Hippocampal formation (tissue), 2 donors: ENCODE results near the gene C13orf46.

ENCODE experiments used
- DNase-seq, 2 donors: peaks; one replicate each; lab custom pipeline; 2025; lab: John Stamatoyannopoulos, UW

C13orf46 gene

DNA sequence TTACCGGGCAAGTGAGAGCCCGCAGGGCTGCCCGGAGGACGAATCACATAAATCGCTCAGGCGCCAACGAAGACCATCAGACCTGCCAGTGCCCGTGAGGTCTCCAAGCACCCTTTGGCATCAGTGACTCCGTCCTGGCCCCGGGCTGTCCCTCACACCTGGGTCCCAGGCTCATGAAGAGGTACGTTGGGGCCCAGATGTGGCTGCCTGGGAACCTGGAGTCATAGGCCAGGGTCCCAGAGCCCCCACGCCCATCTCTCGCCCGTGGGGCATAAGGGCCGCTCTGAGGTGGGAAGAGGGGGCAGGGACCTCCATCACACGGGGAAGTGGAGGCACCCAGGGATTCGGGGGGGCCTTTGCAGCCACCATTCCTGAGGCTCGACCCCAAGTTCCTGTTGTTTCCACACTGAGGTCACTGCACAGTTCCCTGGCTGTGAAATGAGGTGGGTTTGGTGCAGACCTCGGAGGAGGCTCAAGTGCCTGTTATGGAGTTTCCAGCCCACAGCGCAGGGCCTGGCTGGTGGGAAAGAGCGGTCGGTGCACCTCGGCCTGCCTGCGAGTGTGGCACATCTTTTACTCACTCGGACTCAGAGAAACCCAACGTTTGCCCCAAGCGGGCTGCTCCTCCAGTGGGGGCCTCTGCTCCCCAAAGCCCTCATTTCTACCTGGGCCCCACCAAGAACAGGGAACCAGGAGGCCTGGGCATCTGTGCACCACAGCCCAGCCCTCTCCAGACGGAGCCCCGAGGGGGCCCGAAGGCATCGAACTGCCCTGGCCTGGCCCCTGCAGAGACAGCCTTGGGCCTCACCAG lies 35.9 kb upstream of the C13orf46 start:
- DNase-seq = no peak

DNA sequence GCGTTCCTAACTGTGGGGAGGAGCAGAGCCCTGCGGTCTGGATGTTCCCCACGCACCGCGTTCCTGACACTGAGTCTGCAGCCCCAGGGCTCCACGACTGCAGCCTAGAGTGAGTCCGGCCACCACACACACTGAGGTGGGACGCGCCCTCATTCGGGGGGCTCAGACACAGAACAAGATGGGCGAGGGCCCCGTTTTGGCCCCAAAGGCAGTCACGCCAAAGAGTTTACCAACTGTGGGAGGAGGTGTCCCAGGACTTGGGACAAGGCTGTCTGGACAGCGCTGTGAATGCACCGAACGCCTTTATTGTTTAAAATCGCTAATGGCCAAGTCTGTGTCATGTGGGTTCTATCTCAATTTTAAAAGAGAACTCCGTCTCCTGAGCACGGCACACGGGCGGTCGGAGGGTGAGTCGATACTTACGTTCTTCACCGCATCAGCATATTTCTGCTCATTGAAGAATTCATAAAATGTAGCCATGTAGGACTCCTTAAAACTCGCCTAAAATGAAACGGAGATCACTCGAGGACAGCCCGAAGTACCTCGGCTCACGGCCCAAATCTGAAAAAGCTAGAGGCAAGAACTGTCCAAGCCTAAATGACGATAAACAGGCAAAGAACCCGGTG lies 35.2 kb upstream of the C13orf46 start:
- DNase-seq = no peak

DNA sequence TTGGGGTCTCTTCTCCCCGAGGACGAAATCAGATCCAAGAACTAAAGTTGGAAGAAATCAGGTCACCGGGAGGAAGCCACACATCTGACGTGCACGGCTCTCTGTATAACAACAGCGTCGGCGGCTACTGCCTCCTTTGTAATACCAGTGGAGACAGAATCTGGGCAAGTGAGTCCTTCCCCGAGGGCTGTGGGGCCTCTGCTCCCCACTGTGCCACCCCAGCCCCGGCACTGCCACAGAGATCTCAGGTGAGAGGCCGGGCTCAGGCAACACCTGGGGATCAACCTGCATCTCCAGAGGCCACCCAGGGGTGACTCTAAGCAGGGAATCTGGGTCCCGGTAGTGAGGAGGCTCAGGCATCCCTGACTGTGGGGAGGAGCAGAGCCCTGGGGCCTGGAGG lies 33.7 kb upstream of the C13orf46 start:
- no peak for DNase-seq

DNA sequence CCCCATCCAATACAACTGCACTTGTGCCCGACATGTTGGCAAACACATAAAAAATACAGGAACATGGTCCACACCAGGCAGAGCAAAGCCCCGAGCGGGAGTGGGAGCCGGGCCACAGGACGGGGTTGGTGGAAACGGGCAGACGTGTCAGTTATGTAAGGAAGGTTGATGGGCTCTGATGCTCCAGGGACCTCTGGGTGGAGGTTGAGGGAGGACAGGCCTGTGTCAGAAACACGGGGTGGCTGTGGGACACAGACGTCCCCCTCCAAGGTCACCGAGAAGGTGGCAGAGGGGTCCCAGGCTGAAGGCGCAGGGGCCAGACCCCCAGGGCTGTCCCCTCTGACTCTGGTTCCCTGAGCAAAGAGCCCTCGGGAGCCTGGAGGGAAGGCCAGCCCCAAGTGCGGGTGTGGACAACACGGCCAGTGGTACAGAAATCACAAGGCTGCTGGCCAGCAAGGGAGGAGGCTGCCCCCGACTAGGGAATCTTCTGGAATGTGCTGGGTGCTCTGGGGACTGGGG lies 31.4 kb upstream of the C13orf46 start:
- DNase-seq = no peak

DNA sequence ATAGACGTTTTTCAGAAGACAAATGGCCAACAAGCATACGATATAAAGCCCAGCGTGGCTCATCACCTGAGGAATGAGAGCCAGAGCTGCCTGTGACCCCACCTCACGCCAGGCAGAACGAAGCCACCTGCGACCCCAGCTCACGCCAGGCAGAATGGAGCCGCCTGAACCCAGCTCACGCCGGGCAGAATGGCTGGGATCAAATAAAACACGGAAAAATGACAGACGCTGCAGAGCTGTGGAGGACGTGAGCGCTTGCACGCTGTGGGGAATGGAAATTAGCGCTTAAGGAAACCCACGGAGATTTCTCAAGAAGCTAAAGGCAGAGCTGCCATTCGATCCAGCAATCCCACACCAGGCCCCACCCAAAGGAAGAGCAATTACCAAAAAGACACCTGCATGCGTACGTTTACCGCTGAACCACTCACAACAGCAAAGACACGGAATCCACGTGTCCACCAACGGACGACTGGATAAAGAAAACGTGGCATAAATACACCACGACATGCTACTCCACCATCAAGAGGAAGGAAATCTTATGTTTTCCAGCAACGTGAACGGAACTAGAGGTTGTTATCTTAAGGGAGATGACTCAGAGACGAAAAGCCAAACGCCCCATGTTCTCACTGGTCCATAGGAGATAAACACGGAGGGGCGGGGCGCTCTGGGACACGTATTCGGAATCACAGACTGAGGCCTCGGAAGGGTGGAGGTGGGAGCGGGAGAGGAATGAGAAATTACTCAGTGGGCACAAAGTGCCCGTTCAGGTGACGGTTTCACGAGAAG lies 30.7 kb upstream of the C13orf46 start:
- no peak for DNase-seq

DNA sequence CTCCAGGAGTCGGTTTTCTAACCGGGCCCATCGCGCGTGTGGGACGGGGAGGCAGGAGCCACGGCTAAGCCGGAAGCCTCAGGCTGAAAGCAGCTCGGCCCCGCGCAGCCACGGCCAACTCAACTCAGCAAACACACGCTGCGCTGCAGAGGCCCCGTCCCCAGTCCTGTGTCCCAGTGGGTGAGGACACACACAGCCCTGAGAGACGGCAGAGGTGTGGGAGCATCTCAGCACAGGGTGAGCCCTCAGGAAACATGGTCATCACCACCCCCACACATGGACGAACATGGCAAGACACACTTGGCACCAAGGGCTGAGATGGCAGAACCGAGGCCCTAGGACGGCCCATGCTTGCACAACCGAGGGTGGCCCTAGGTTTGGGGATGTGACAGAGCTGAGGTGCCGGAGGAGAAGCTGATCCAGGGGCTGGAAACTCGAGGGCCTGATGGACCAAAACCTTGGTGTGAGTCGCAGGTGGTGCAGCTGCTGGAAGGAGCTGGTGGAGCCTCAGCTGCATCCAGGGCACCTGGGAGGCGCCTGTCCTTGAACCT lies 29.0 kb upstream of the C13orf46 start:
- DNase-seq = no peak

DNA sequence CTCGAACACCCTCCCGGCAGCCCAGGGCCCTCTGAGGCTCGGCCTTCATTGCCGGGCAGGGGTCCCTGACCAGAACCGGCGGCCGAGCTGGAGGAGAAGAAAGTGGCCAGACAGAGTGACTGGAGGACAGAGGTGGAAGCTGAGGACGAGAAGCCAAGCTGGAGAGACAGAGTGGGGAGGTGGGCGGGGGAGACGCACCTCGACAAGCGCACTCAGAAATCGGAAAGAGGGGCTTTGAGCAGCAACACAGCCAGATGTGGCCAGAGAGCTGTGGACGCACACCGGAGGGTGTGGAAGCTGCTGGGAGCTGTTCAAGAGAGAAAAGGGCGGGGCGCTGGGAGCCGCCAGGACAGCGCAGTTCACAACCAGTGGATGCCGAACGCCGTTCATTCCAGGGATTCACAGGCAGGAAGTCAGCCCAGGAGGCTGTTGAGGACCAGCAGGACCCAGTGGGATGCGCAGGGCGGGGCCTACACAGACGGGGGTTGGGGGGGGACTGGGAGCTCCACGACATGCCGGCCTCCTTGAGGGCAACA lies 28.2 kb upstream of the C13orf46 start:
- no peak for DNase-seq

DNA sequence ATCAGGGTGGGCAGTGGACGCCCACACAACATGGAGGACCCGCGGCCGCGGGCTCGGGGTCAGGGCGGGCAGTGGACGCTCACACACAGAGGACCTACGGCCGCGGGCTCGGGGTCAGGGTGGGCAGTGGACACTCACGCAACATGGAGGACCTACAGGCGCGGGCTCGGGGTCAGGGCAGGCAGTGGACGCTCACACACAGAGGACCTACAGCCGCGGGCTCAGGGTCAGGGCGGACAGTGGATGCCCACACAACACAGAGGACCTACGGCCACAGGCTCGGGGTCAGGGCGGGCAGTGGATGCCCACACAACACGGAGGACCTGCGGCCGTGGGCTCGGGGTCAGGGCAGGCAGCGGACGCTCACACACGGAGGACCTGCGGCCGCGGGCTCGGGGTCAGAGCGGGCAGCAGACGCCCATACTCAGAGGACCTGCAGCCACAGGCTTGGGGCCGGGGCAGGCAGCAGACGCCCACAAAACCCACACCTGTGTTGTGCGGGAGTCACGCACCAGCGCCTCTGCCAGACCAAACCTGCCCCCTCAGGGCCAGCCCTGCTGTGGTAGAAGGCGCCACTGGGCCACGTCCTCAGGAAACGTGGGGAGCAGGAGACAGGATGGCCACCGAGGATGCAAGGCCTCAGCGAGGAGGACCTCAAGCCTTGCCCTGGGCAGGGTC lies 27.6 kb upstream of the C13orf46 start:
- DNase-seq = no peak

DNA sequence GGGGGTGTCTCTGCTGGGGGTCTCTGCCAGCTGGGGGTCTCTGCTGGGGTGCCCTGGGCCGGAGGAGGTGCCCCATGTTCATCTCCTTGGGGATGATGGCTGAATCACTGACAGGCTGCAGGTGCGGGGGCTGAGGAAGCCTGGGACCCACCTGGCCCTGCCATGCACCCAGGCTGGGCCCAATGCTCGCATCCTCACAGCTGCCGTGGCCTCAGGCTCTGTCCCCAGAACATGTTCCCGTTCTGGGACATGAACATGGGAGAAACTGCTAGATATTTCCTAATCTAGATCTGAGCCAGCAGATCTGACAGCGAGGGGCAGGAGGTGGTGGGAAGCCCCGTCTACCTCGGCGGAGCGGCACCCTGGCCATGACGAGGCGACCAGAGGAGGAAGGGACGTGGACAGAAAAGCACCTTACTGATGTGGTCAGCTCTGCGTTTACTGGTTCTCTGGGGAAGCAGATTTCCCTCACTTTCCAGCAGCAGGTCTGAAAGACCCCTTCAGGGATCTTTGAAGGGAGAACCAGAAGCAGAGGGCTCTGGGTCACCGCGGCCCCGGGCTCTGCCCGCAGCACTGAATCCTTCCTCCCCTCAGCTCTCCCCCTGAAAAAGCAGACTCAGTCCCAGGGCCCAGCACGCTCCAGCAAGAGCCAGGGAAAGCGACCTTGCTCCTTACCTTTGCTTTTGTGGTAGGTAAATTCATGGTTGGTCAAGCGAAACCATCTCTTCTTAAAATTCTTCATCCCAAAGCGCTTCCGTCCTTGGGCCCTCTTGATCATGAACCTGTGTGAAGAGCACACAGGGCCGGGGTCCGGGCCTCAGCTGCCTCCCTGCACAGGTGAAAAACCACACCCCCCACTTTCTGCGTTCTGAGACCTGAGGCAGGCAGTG lies 26.5 kb upstream of the C13orf46 start:
- DNase-seq = no peak

DNA sequence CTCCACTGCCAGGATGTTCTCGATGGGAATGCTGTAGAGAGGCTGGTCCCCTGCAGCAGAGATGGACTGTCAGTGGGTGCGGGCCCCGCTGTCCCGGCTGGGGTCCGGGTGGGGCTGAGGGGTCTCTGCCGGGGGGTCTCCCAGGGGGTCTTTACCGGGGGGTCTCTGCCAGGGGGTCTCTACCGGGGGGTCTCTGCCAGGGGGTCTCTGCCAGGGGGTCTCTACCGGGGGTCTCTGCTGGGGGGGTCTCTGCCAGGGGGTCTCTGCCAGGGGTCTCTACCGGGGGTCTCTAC lies 25.7 kb upstream of the C13orf46 start:
- no peak for DNase-seq

DNA sequence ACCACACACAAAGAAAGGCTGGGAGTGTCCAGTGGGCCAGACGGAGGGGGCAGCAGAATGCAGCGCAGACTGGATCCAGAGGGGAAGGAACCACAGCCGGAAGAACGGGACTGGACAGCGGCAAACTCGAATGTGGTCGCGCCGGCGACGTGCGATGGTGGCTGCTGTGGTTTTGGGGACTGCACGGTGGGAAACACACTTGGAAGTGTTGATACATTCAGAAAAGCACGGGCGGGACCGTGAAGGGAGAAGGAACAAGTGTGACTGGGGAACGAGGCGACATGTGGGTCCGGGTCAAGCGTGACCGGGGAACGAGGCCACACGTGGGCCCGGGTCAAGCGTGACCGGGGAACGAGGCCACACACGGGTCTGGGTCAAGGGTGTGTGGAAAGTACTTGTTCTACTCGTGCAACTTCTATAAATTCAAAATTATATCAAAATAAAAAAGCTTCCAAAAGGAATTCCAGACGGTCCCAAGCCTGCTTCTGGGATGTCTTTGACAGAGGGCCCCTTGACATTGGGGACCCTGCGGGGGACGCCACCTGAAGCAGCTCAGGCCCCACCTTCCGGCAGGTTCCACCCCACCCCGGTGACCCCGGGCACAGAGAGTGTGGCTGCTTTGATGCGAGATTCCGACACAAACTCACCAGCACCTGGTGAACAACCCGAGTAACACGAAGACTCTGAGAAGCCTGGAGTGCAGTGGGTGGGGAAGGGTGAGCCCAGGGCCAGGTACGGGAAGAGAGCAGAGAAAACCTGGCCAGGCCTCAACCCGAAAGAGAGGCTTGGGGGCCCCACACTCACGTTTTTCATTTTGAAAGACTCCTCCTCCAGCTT lies 25.1 kb upstream of the C13orf46 start:
- no peak for DNase-seq

DNA sequence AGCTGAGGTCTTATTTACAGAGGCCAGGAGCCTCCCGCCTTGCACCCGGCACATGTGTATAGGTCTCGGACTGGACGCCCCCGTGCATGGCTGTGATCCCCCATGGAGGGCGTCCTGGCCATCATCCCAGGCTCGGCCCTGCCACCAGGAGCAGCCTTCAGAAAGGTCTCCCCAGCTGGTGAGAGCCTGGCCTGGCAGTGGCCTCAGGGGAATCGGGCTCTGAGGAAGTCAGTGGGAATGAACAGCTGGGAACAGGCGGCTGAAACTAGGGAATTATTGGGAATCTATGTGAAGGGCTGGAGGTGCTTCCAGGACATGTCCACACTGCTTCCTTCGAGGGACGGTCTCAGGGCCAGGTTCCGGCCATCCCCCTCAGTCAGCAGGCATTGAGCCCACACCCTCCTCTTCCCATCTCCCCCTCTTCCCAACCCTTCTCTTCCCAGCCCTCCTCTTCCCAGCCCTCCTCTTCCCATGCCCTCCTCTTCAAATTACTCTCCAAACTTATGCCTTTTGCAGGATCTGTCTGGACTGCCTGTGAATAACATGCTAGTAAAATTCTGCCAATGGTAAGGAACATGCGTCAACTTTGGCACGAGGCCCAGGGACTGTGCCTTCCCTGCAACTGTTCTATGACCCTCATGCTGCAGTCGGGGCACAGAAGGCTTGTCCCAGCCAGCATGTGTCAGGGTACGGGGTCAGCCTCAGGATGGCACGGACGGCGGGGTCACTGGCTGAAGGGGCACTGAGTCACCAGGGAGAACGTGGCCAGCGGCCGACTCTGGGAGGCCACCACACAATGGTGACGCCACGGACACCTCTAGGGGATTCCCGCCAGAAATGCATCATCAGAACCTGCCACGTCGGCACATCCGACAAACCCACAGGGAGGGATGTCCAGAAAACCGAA lies 24.2 kb upstream of the C13orf46 start:
- no peak for DNase-seq

DNA sequence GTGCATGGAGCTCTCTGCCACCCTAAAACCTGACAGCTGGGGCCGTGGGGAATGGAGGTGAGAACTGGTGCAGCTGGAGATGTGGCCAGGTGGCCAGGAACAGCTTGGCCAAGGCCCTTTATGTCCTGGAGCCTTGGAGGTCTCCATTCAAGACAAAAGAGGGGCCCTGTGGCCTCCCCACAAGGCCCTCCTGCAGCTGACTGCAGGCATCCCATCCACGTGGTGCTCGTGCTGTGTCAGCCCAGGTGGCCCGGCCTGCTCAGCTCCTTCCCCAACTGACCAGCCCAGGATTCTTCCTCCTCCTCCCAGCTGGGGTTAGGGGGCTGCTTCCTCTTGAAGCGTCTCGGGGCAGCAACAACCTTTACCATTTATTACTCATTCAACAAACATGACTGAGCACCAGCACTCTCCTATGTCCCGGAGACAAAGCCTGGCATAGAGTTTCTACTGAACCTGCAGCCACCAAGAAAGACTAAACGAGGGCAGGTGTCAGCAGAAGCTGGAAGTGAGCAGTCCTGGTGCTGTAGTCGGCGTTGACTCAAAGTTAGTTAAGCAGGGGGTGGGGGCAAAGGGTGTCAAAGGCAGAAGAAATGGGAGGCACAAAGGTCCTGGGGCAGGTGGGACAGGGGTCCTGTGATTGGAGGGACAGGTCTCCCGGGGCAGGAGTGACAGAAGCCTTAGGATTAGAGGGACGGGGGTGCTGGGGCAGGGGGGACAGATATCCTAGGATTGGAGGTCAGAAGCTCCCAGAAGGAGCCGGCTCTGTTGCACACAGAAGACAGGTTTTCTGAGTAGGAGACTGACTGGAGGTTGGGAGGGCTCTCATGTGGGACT lies 23.3 kb upstream of the C13orf46 start:
- DNase-seq = no peak

DNA sequence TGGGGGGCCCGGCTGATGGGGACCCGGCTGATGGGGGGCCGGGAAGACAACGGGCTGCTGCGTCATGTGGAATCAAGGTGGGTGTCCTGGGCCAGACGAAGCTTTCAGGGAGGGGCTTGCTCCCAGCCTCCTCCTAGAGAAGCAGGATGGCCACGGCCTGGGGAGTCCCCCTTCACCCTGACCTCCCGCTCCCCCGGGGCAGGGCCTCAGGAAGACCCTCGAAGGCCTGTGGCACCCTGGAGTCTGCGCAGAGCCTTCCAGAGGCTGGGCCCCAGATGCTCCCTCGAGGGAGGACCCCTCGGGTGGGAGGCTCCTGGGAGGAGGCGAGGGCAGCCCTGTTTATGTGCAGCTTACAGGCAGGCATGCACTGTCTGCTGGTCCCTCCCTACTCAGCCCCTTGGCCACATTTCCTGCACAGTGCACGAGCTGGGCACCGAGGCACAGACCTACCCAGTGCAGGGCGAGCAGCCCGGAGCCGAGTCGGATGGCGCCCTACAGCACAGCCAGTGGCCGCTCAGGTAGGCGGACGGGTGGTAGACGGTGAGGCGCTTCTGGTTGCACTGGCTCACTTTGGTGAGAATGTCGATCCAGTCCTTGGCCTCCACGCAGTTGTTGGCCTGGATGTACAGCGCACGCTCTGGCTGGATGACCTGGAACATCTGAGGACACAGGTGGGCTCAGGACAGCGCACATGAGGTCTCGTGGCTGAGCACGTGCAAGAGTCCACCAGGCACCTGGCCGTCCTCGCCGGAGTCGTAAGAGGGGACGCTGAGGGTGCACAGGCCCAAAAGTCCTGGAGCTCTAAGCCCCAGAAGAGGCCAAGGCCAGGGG lies 22.4 kb upstream of the C13orf46 start:
- no peak for DNase-seq

DNA sequence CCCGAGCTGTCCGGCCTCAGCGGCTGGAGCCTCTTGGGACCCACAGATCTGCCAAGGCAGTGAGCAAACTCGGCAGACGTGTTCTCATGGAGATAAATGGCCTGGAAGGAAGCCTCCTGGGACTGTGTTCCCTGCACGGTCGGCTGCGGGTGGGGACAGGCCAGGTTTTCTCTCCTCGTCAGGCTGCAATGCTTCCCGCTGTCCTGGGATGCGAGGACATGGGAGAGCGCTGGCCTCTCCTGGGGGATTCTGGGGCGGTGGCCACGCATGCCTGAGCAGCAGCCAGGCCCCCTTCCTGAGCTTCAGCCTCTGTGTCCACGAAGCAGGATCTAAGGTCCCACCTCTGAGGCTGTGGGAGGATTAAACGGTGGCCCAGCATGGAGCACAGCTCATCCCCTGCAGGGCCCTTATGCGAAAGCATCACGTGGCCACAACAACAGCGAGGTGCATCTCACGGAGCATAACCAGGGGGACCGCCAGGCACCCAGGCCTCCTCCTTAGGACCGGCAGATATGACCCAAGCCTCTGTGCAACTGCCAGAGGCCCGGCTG lies 21.2 kb upstream of the C13orf46 start:
- no peak for DNase-seq

DNA sequence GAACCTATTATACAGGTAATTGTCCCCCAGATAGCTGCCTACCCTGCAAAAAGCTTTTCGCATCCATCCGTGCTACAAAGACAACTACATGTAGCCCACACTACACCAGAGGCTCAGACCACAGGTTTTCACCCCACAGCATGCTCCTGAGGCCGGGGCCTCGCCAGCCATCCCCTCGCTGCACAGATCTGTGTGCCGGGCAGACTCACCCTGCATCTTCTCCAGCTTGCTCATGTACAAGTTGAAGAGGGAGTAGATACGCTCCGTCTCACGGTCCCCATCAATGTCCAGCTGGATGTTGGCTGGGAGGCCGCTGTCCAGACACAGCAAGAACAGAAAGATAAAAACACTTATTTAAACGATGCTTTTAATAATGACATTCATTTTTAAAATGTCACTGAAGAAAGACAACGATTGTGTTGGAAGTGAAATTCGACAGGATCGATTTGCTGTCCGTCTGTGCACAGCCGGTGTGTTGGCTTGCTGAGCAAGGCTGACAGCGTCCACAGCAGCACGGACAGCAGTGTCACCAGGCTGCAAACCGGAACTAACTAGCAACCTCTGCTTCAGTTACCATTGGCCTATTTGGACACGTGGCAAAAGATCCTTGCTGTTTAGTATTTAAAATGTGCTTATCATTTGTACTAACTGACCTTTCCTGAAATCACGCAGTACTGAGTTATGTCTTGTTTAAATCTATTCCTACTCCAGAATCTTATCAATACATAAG lies 18.6 kb upstream of the C13orf46 start:
- DNase-seq = no peak
